ENCODE results near the gene WDR53. TPM values are rescaled to one million over a fixed set of nuclear protein-coding genes. Genes with fewer than 3 reads are reported as not detected.

WDR53 gene
- total and polyA plus RNA-seq, 4 donors = 2.7 to 4.5 (median 3.5) TPM

DNA sequence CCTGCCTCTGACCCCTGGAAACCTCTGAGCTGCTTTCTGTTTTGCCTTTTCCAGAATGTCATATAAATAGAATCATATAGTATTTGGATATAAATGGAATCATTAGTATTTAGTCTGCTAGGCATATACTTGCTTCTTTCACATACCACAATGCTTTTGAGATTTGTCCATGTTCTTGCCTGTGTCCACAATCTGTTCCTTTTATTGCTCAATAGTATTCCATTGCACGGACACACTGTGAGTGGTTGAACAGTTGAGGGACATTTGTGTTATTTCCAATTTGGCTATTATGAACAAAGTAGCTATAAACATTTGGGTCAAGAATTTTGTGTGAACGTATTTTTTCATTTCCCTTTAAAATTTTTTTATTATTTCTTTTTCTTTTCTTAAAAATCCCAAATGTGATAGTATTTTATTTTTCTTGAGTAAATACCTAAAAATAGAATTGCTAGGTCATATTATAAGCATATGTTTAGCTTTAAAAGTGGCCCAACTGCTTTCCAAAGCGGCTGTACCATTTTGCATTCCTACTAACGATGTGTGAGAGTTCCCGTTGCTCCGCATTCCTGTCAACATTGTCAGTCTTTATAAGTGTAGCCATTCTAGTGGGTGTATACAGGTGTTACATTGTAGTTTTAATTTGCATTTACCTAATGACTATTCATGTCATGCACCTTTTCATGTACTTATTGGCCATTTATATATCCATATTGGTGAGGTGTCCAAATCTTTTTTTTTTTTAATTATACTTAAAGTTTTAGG, 26.5 kb downstream of the WDR53 start:
- WGBS = 90% methylated on average over 6 of the region's 6 CpGs
- no peak overlapping the region for H3K27ac ChIP-seq (ENCODE audit: low read depth in 1 of 2, low read length in 2 of 2)
- no peak for DNase-seq (ENCODE audit: low spot score)
- H3K36me3 ChIP-seq (ENCODE audit: control insufficient read depth in 4 of 4, insufficient read depth in 3 of 4, low read depth in 1 of 4, low read length in 3 of 4) = no peaks in the 10 kb centered on the region
- no peaks in the 10 kb centered on the region for H3K27me3 ChIP-seq (ENCODE audit: control insufficient read depth in 4 of 4, insufficient read depth in 4 of 4, low read length in 3 of 4)
- H3K4me1 ChIP-seq (ENCODE audit: control insufficient read depth in 4 of 4, insufficient read depth in 4 of 4, low read length in 3 of 4) = peaks cover 2 to 6% (median 6%) of the 10 kb centered on the region in 4 donors
- TF ChIP-seq SP1 (IDR thresholded peaks at IDR 0.05) (no peak), NR2F2 (IDR thresholded peaks at IDR 0.05) (no peak), YY1 (IDR thresholded peaks at IDR 0.05) (no peak), HNF4G (IDR thresholded peaks at IDR 0.05) (no peak), EGR1 (IDR thresholded peaks at IDR 0.05; ENCODE audit: low read depth in 2 of 2) (no peak), RXRA (IDR thresholded peaks at IDR 0.05) (no peak), HNF4A (conservative IDR thresholded peaks at IDR 0.05) (no peak)
- TF ChIP-seq, protein P1, sequence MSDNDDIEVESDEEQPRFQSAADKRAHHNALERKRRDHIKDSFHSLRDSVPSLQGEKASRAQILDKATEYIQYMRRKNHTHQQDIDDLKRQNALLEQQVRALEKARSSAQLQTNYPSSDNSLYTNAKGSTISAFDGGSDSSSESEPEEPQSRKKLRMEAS (IDR thresholded peaks at IDR 0.05) = no peak
- no peak overlapping the region for H3K4me3 ChIP-seq (ENCODE audit: low read depth in 1 of 3, low read length in 3 of 3)
- H3K9ac ChIP-seq (ENCODE audit: low read depth in 1 of 2, low read length in 2 of 2) = no peak overlapping the region
- no peaks in the 10 kb centered on the region for H3K9me3 ChIP-seq (ENCODE audit: control insufficient read depth in 4 of 4, low read length in 3 of 4)

GRCh38 chr3:196537319-196537984, 30.9 kb downstream of the WDR53 start:
- DNase-seq (ENCODE audit: low spot score) = peak; percentile 68
- Histone ChIP-seq H3K9me3 (ENCODE audit: control insufficient read depth in 4 of 4, low read length in 3 of 4) (no peaks in the 10 kb centered on the region), H3K4me3 (ENCODE audit: low read depth in 1 of 3, low read length in 3 of 3) (no peak overlapping the region), H3K27ac (ENCODE audit: low read depth in 1 of 2, low read length in 2 of 2) (no peak overlapping the region), H3K9ac (ENCODE audit: low read depth in 1 of 2, low read length in 2 of 2) (no peak overlapping the region), H3K27me3 (ENCODE audit: control insufficient read depth in 4 of 4, insufficient read depth in 4 of 4, low read length in 3 of 4) (no peaks in the 10 kb centered on the region), H3K36me3 (ENCODE audit: control insufficient read depth in 4 of 4, insufficient read depth in 3 of 4, low read depth in 1 of 4, low read length in 3 of 4) (no peaks in the 10 kb centered on the region), H3K4me1 (ENCODE audit: control insufficient read depth in 4 of 4, insufficient read depth in 4 of 4, low read length in 3 of 4) (no peaks in the 10 kb centered on the region)
- TF ChIP-seq CTCF (IDR thresholded peaks at IDR 0.05; ENCODE audit: low read depth, low read length, missing input control) = peak; percentile 72
- TF ChIP-seq HNF4G (IDR thresholded peaks at IDR 0.05) = no peak
- TF ChIP-seq RAD21 (IDR thresholded peaks at IDR 0.05) = peak; percentile 72 to 76
- TF ChIP-seq NR2F2 (IDR thresholded peaks at IDR 0.05) = no peak
- whole genome bisulfite sequencing = 37% methylated on average over 18 of the region's 18 CpGs

DNA sequence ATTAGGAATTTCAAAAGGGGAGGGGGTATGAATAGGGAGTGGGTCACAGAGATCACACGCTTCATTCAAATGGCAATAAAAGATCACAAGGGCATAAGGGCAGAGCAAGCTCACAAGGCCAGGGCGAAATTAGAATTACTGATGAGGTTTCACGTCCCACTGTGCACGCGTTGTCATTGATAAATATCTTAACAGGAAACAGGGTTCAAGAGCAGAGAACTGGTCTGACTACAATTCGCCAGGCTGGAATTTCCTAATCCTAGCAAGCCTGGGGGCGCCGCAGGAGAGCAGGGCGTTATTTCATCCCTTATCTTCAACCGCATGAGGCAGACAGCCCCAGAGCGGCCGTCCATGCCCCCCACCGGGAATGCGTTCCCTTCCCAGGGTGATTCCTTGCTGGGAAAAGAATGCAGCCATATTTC, 35.1 kb downstream of the WDR53 start:
- Histone ChIP-seq H3K9me3 (ENCODE audit: control insufficient read depth in 4 of 4, low read length in 3 of 4) (peaks cover 0 to 3% (median under 1%) of the 10 kb centered on the region in 4 donors), H3K36me3 (ENCODE audit: control insufficient read depth in 4 of 4, insufficient read depth in 3 of 4, low read depth in 1 of 4, low read length in 3 of 4) (no peaks in the 10 kb centered on the region), H3K4me1 (ENCODE audit: control insufficient read depth in 4 of 4, insufficient read depth in 4 of 4, low read length in 3 of 4) (peaks cover 0 to 5% (median under 1%) of the 10 kb centered on the region in 4 donors), H3K27ac (ENCODE audit: low read depth in 1 of 2, low read length in 2 of 2) (no peak overlapping the region), H3K27me3 (ENCODE audit: control insufficient read depth in 4 of 4, insufficient read depth in 4 of 4, low read length in 3 of 4) (no peaks in the 10 kb centered on the region), H3K9ac (ENCODE audit: low read depth in 1 of 2, low read length in 2 of 2) (no peak overlapping the region), H3K4me3 (ENCODE audit: low read depth in 1 of 3, low read length in 3 of 3) (no peak overlapping the region)
- DNase-seq (ENCODE audit: low spot score) = no peak
- TF ChIP-seq, protein P1 (IDR thresholded peaks at IDR 0.05) = no peak
- TF ChIP-seq YY1 (IDR thresholded peaks at IDR 0.05) (no peak), CTCF (IDR thresholded peaks at IDR 0.05; ENCODE audit: low read depth, low read length, missing input control) (no peak), GABPA (IDR thresholded peaks at IDR 0.05 in 1 of 2, conservative IDR thresholded peaks at IDR 0.05 in 1 of 2) (no peak), SP1 (IDR thresholded peaks at IDR 0.05) (no peak), HNF4A (conservative IDR thresholded peaks at IDR 0.05) (no peak), ZBTB33 (IDR thresholded peaks at IDR 0.05) (no peak)
- TF ChIP-seq, protein P2, sequence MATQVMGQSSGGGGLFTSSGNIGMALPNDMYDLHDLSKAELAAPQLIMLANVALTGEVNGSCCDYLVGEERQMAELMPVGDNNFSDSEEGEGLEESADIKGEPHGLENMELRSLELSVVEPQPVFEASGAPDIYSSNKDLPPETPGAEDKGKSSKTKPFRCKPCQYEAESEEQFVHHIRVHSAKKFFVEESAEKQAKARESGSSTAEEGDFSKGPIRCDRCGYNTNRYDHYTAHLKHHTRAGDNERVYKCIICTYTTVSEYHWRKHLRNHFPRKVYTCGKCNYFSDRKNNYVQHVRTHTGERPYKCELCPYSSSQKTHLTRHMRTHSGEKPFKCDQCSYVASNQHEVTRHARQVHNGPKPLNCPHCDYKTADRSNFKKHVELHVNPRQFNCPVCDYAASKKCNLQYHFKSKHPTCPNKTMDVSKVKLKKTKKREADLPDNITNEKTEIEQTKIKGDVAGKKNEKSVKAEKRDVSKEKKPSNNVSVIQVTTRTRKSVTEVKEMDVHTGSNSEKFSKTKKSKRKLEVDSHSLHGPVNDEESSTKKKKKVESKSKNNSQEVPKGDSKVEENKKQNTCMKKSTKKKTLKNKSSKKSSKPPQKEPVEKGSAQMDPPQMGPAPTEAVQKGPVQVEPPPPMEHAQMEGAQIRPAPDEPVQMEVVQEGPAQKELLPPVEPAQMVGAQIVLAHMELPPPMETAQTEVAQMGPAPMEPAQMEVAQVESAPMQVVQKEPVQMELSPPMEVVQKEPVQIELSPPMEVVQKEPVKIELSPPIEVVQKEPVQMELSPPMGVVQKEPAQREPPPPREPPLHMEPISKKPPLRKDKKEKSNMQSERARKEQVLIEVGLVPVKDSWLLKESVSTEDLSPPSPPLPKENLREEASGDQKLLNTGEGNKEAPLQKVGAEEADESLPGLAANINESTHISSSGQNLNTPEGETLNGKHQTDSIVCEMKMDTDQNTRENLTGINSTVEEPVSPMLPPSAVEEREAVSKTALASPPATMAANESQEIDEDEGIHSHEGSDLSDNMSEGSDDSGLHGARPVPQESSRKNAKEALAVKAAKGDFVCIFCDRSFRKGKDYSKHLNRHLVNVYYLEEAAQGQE (IDR thresholded peaks at IDR 0.05) = no peak
- WGBS = 60% methylated on average over 14 of the region's 14 CpGs

Measured in liver (tissue), 9 donors.